Spleen (tissue), 11 donors: ENCODE results near the gene AMN. TPM values are rescaled to one million over a fixed set of nuclear protein-coding genes. Genes with fewer than 3 reads are reported as not detected.
A peak's percentile ranks its signal among the peaks of the same experiment; 100 is the strongest.

Experiments
- DNase-seq: peaks from one replicate; pipeline ENCODE4 v3.0.0-alpha.2; 2020
- H3K27ac ChIP-seq, 8 donors: fragments of 200-600 bp; sonication (generic) in 7 of 8; 1 replicate in 4 of 8; 2 replicates in 4 of 8; pipeline versions ENCODE4 v1.5.0 to v1.8.0; 2016 to 2021; ENCODE audit warnings: inconsistent platforms in 4 of 8, mild to moderate bottlenecking in 4 of 8, moderate library complexity in 1 of 8
- H3K27me3 ChIP-seq, 7 donors: fragments of 200-600 bp; sonication (generic) in 6 of 7; replicated peaks in 1 of 7; 1 replicate in 4 of 7; 2 replicates in 3 of 7; pipeline versions ENCODE4 v1.5.0 to v1.8.0; 2016 to 2021; ENCODE audit warnings: inconsistent platforms in 3 of 7, mild to moderate bottlenecking in 1 of 7
- H3K36me3 ChIP-seq, 6 donors: fragments of 200-600 bp; sonication (generic) in 5 of 6; 1 replicate in 4 of 6; 2 replicates in 2 of 6; pipeline versions ENCODE4 v1.5.0 to v1.8.0; 2016 to 2021; ENCODE audit warnings: inconsistent platforms in 2 of 6
- H3K4me1 ChIP-seq, 6 donors: fragments of 200-600 bp; sonication (generic) in 5 of 6; 1 replicate in 3 of 6; 2 replicates in 3 of 6; pipeline versions ENCODE4 v1.5.0 to v1.8.0; 2016 to 2021; ENCODE audit warnings: inconsistent platforms in 3 of 6
- H3K4me3 ChIP-seq, 8 donors: fragments of 200-600 bp; sonication (generic) in 7 of 8; 1 replicate in 4 of 8; 2 replicates in 4 of 8; pipeline versions ENCODE4 v1.5.0 to v1.8.0; 2016 to 2021; ENCODE audit warnings: inconsistent platforms in 4 of 8, mild to moderate bottlenecking in 4 of 8, moderate library complexity in 2 of 8
- H3K9me3 ChIP-seq, 8 donors: fragments of 200-600 bp; sonication (generic) in 7 of 8; 1 replicate in 4 of 8; 2 replicates in 4 of 8; pipeline versions ENCODE4 v1.5.0 to v1.8.0; 2016 to 2021; ENCODE audit warnings: inconsistent platforms in 4 of 8
- POLR2A ChIP-seq, 3 donors: fragments of 450-650 bp; IDR thresholded peaks; one replicate each; pipeline ENCODE4 v1.5.1; 2017; ENCODE audit warnings: antibody characterized with exemption in 3 of 3, mild to moderate bottlenecking in 1 of 3
- POLR2AphosphoS5 ChIP-seq, 3 donors: sonication (generic); formaldehyde crosslinking; IDR thresholded peaks; one replicate each; pipeline ENCODE4 v1.5.1; 2017; ENCODE audit warnings: antibody characterized with exemption in 3 of 3
- WGBS, 5 donors: extraction: QIAGEN DNeasy Blood & Tissue Kit in 3 of 5; methylation state at CpG; one replicate each; pipeline versions ENCODE4 v1.1.5 to v1.1.7; 2013 to 2018; 5-methylcytosine and 5-hydroxymethylcytosine counted together
- intact Hi-C: fragments of 100-400 bp; cut with DNase I; formaldehyde crosslinking; loops from one replicate; pipeline ENCODE4 v1.15.0; 2023; ENCODE audit warnings: low total_unique reads
- polyA plus RNA-seq, 3 donors: library from polyadenylated mRNA; stranded (reverse); fragments of 200-250 nt; gene quantifications; one replicate each; pipeline ENCODE4 v1.2.1, GENCODE V29; 2013
- total RNA-seq, 7 donors: library from RNA; depleted of rRNA in 3 of 7; stranded (reverse); fragments of >200 nt in 3 of 7; fragmentation: NEBNext Ultra II Directional in 4 of 7; extraction: Animal tissue kit (Norgen Biotek cat#: 25700) in 4 of 7; gene quantifications; one replicate each; pipeline versions ENCODE4 v1.1.0 to v1.2.1, GENCODE V29; 2016 to 2021
- TF ChIP-seq, protein P1 (sequence below), 11 experiments: fragments of 200-600 bp in 7 of 11; fragments of 450-650 bp in 4 of 11; sonication (generic) in 4 of 11; IDR thresholded peaks in 8 of 11; conservative IDR thresholded peaks in 3 of 11; 1 replicate in 7 of 11; 2 replicates in 4 of 11; pipeline versions ENCODE4 v1.4.0 to v1.8.0; 2016 to 2021; ENCODE audit warnings: antibody characterized with exemption in 11 of 11, inconsistent platforms in 4 of 11, mild to moderate bottlenecking in 1 of 11
- donor health status: healthy with polysubstance abuse.
- donor health status: DM: no; HTN: no; CAD: no; lungs with moderate emphysema.
- donor health status: DM: no; HTN: no; CAD: no.
- donor health status: Bipolar disorder and iron deficiency.
- donor health status: healthy.
- donor health status: DM: no; HTN: no; CAD: no.
- donor health status: DM: yes; HTN: yes; CAD: no.

The AMN gene
- total and polyA plus RNA-seq, 10 donors = 0.65 to 3.0 (median 2.2) TPM

DNA sequence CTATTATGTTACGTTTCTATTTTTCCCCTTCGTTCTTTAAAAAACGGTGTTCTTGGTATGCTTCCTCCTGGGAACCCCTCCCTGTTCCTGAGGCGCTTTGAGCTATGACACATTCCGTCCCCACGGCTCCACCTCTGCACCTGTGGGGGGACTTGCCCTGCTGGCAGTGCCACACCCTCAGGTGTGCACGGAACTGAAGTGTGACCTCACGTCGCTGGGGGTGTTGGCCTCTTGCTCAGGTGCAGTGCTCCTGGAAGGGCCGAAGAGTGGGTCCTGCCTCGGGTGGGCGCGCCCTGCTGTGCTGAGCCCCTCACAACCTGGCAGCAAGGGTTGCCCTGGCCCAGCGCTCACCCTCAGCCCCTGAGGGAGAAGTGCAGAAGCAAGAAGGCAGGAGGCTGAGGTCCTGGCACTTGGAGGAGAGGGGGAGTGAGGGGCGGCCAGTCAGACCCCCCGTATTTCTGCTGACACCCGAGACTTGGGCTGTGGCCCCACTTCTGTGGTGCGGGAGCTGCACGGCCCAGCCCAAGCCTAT is 4.9 kb downstream of the AMN start:
- 42 to 53% (median 53%) methylated on average over 9 to 19 of the region's 19 CpGs for WGBS, 5 donors
- no peak for TF ChIP-seq POLR2A (IDR thresholded peaks at IDR 0.05)
- TF ChIP-seq POLR2AphosphoS5 (IDR thresholded peaks at IDR 0.05) = no peak
- TF ChIP-seq, protein P1, sequence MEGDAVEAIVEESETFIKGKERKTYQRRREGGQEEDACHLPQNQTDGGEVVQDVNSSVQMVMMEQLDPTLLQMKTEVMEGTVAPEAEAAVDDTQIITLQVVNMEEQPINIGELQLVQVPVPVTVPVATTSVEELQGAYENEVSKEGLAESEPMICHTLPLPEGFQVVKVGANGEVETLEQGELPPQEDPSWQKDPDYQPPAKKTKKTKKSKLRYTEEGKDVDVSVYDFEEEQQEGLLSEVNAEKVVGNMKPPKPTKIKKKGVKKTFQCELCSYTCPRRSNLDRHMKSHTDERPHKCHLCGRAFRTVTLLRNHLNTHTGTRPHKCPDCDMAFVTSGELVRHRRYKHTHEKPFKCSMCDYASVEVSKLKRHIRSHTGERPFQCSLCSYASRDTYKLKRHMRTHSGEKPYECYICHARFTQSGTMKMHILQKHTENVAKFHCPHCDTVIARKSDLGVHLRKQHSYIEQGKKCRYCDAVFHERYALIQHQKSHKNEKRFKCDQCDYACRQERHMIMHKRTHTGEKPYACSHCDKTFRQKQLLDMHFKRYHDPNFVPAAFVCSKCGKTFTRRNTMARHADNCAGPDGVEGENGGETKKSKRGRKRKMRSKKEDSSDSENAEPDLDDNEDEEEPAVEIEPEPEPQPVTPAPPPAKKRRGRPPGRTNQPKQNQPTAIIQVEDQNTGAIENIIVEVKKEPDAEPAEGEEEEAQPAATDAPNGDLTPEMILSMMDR (IDR thresholded peaks at IDR 0.05 in 8 of 11, conservative IDR thresholded peaks at IDR 0.05 in 3 of 11) = no peak
- no peak for DNase-seq
- intact Hi-C loops = no loop called here
- Histone ChIP-seq H3K27me3 (peaks cover 3 to 90% (median 56%) of the 10 kb centered on the region in 7 donors), H3K27ac (no peak overlapping the region), H3K9me3 (no peaks in the 10 kb centered on the region), H3K4me1 (peaks cover 28 to 63% (median 53%) of the 10 kb centered on the region in 6 donors), H3K36me3 (peaks cover 0 to 6% (median 0%) of the 10 kb centered on the region in 6 donors), H3K4me3 (peak overlapping the region in 2 of 8 donors; percentile 52 to 73)

DNA sequence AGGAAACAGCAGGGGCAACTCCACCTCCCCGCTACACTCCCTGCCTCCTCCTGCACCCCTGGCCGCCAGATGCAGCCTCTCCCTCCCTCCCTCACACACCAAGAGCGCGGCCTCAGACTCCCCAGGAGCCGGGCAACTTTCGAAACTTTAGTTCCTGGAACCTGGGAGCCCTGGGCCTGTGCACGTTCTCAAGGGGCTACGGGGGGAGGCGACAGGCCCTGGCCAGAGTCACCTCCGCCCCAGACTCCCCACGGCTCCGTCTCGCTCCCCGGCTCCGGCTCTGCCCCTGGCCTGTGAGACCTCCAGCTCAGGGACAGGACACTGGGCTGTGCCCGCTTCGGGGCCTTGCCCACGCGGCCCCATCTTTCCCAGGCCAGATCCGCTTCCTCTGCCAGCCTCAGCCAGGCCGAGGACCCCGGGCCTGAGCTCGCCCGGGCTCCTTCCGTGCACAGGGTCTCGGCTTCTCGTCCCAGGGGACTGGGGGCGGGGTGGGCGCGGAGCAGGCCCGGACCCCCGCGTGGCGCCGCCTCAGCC is 5.5 kb downstream of the AMN start:
- TF ChIP-seq, protein P1 (IDR thresholded peaks at IDR 0.05 in 8 of 11, conservative IDR thresholded peaks at IDR 0.05 in 3 of 11) = no peak
- TF ChIP-seq POLR2A (IDR thresholded peaks at IDR 0.05) (no peak), POLR2AphosphoS5 (IDR thresholded peaks at IDR 0.05) (no peak)
- Histone ChIP-seq H3K27ac (peak overlapping the region in 2 of 8 donors; percentile 0 to 13), H3K27me3 (peaks cover 3 to 85% (median 51%) of the 10 kb centered on the region in 7 donors), H3K36me3 (peaks cover 0 to 11% (median under 1%) of the 10 kb centered on the region in 6 donors), H3K4me1 (peaks cover 24 to 57% (median 49%) of the 10 kb centered on the region in 6 donors), H3K9me3 (no peaks in the 10 kb centered on the region), H3K4me3 (peak overlapping the region; percentile 34 to 73 (median 44))
- intact Hi-C loops = no loop called here
- DNase-seq = no peak
- WGBS, 5 donors = 5 to 30% (median 7%) methylated on average over 9 to 35 of the region's 35 CpGs

DNA sequence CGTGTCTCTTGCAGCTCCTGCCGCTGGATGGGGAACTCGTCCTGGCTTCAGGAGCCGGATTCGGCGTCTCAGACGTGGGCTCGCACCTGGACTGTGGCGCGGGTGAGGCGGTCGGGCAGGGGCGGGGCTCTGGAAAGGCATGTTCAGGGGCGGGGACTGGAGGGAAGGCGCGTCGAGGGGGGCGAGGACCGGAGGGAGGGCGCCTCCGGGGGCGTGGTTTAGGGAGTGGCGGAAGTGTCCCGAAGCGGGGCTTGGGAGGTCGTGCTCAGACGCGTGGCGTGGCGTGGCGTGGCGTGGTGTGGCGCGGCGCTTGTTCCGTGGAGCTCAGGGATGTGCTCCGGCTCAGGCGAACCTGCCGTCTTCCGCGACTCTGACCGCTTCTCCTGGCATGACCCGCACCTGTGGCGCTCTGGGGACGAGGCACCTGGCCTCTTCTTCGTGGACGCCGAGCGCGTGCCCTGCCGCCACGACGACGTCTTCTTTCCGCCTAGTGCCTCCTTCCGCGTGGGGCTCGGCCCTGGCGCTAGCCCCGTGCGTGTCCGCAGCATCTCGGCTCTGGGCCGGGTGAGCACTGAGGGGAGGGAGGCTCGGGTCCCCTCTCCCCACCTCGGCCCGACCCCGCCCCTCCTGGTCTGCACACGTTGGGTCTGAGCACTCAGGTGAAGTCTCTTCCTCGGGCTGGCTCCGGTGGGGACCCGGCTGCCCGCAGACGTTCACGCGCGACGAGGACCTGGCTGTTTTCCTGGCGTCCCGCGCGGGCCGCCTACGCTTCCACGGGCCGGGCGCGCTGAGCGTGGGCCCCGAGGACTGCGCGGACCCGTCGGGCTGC is 6.2 kb downstream of the AMN start:
- peak; percentile 62 to 85 (median 71) for TF ChIP-seq POLR2AphosphoS5 (IDR thresholded peaks at IDR 0.05)
- TF ChIP-seq, protein P1 (IDR thresholded peaks at IDR 0.05 in 8 of 11, conservative IDR thresholded peaks at IDR 0.05 in 3 of 11) = no peak
- no peak for TF ChIP-seq POLR2A (IDR thresholded peaks at IDR 0.05)
- peak; percentile 94 for DNase-seq
- Histone ChIP-seq H3K4me3 (peak overlapping the region; percentile 34 to 73 (median 44)), H3K4me1 (peaks cover 17 to 51% (median 42%) of the 10 kb centered on the region in 6 donors), H3K36me3 (peaks cover 0 to 18% (median 4%) of the 10 kb centered on the region in 6 donors), H3K9me3 (no peaks in the 10 kb centered on the region), H3K27me3 (peaks cover 3 to 78% (median 44%) of the 10 kb centered on the region in 7 donors), H3K27ac (peak overlapping the region in 2 of 8 donors; percentile 0 to 13)
- intact Hi-C loops = no loop called here
- WGBS, 5 donors = 1 to 4% (median 3%) methylated on average over 50 to 94 of the region's 94 CpGs
